ENCODE data around the gene CLTC. TPM values are rescaled to one million over a fixed set of nuclear protein-coding genes. Genes with fewer than 3 reads are reported as not detected.

CLTC gene
- total and polyA plus RNA-seq, 2 of the 4 experiments (the other 2 are of a cell fraction), result 181 to 641 TPM

DNA sequence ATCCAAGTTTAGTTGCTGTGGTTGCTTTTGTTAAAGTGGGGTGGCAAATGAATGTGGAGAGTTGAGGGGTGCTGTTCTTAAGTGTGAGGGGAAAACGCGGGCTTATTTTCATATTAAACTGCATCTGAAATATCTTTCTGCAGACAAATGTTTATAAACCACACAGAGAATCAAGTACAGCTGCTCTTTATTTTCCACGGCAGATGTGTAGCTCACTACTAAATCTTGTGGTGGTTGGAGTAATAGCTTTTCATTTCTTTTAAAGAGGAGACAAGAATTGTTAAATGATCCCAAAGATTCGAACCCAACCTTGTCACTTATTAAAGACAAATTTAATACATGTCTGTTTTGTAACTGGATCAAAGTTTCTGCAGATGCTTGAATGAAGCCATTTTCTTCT lies 2.1 kb downstream of the CLTC start:
- H4K91ac ChIP-seq (ENCODE audit: insufficient read depth, low read depth, low read length), result no peak overlapping the region
- ChIA-PET CTCF (interaction anchor here (0.7 to 1.2 kb wide), 3 partner anchors 9 to 239 kb away, joined by 3 to 4 read pairs (median 3); no protein-coding TSS in a partner anchor), POLR2A (ENCODE audit: unreplicated experiment) (no interaction called here)
- H4K8ac ChIP-seq (ENCODE audit: low read depth in 2 of 2, low read length in 2 of 2), result no peak overlapping the region
- H2AK5ac ChIP-seq (ENCODE audit: low read depth, low read length), result no peak overlapping the region
- 0 out of 2 replicates have a peak, but pooled peaks cover under 1% of the 10 kb centered on the region for H3K9me1 ChIP-seq (ENCODE audit: insufficient read depth, low read length)
- H3K79me1 ChIP-seq (ENCODE audit: low read depth in 1 of 2, low read length in 2 of 2), result peaks cover 0 to 19% of the 10 kb centered on the region in 2 experiments; a peak in 2 of 4 replicates
- H3K56ac ChIP-seq (ENCODE audit: extremely low read depth, insufficient read depth, low read length), result no peak overlapping the region
- intact Hi-C loops (cut with micrococcal nuclease) (loop anchor here (1.0 to 5.0 kb wide), 2 partner anchors 41 to 238 kb away; no protein-coding TSS in a partner anchor), in situ Hi-C loops (cut with MboI; ENCODE audit: low sequenced_read_pairs) (no loop called here), dilution Hi-C loops (cut with HindIII; ENCODE audit: low sequenced_read_pairs, unreplicated experiment) (no loop called here)
- no peak overlapping the region for H4K5ac ChIP-seq (ENCODE audit: low read depth, low read length)
- no peak overlapping the region for H2BK120ac ChIP-seq (ENCODE audit: low read depth, low read length)
- peaks cover 7% of the 10 kb centered on the region for H3K4me1 ChIP-seq (ENCODE audit: control insufficient read depth, insufficient read depth, low read length)
- ATAC-seq (ENCODE audit: low read depth) (no peak), DNase-seq (no peak)
- no peak overlapping the region; the same call in 1 of the 2 replicates for H3K9ac ChIP-seq (ENCODE audit: low read depth, low read length)
- H2BK5ac ChIP-seq (ENCODE audit: low read depth, low read length, poor library complexity, severe bottlenecking), result no peak overlapping the region
- H3K27me3 ChIP-seq (ENCODE audit: control insufficient read depth, insufficient read depth, low read length), result no peaks in the 10 kb centered on the region
- H4K20me1 ChIP-seq (ENCODE audit: insufficient read depth, low read length), result peaks cover 66% of the 10 kb centered on the region
- no peak overlapping the region for H3K23ac ChIP-seq (ENCODE audit: low read depth, low read length)
- H3K14ac ChIP-seq (replicated peaks; ENCODE audit: low read depth, low read length), result no peak overlapping the region
- H3K4me2 ChIP-seq (ENCODE audit: low read depth, low read length), result peak overlapping the region; percentile 98
- H3K9me3 ChIP-seq (ENCODE audit: control insufficient read depth, insufficient read depth, low read length), result no peaks in the 10 kb centered on the region
- H3K4ac ChIP-seq (ENCODE audit: low read depth, low read length), result no peak overlapping the region
- no peak overlapping the region for H2BK15ac ChIP-seq (ENCODE audit: low read depth, low read length)
- no peak overlapping the region for H3K27ac ChIP-seq (ENCODE audit: insufficient read depth, low read length)
- no peak overlapping the region for H2BK20ac ChIP-seq (ENCODE audit: low read depth, low read length)
- H3K36me3 ChIP-seq (ENCODE audit: control insufficient read depth, insufficient read depth, low read length), result no peaks in the 10 kb centered on the region
- H2AFZ ChIP-seq (replicated peaks; ENCODE audit: low read length, poor library complexity), result no peak overlapping the region
- BruUV-seq (replicated peaks), result no TSS peak
- WGBS, 2 experiments (ENCODE audit: extremely low coverage in 2 of 2, insufficient read length in 1 of 2), result no CpG with 5 or more reads among the region's 4 CpGs
- no peak overlapping the region for H3K18ac ChIP-seq (ENCODE audit: low read depth, low read length)
- peak overlapping the region; percentile 34 for H3K4me3 ChIP-seq (ENCODE audit: insufficient read depth, low read depth, low read length)
- no peak overlapping the region for H2AK9ac ChIP-seq (replicated peaks; ENCODE audit: low read depth, low read length, poor library complexity)
- no peak for TF ChIP-seq SMC3 (IDR thresholded peaks at IDR 0.05; ENCODE audit: low read depth, low read length)
- TF ChIP-seq POLR2A (IDR thresholded peaks at IDR 0.05; ENCODE audit: low read depth, low read length), result peak; percentile 24; the same call in 1 of the 2 replicates
